ENCODE data around the gene KRCC1. TPM values are rescaled to one million over a fixed set of nuclear protein-coding genes. Genes with fewer than 3 reads are reported as not detected.
A peak's percentile ranks its signal among the peaks of the same experiment; 100 is the strongest.
"Not testable (repeated sequence)": the region's sequence is repeated elsewhere in the genome, so short reads cannot be mapped to it uniquely, and the experiment has no call there.

Gene KRCC1
- total RNA-seq, 3 donors from 2014 or later, result 37.2 to 41.5 (median 40.7) TPM

- ATAC-seq (peak; percentile 63), DNase-seq (peak in 1 of 3 donors; percentile 47)
- no peak for TF ChIP-seq CTCF (IDR thresholded peaks at IDR 0.05)
- Histone ChIP-seq H3K36me3 (ENCODE audit: low read depth) (no peaks in the 10 kb centered on the region), H3K9me3 (no peaks in the 10 kb centered on the region), H3K4me3 (no peak overlapping the region), H3K4me1 (ENCODE audit: low read depth) (no peaks in the 10 kb centered on the region)
- intact Hi-C loops (cut with DNase I, micrococcal nuclease), result no loop called here
Observed at GRCh38 chr2:88022669-88022921, 33.0 kb downstream of the KRCC1 start.

- no peaks in the 10 kb centered on the region for H3K9me3 ChIP-seq
- TF ChIP-seq CTCF (IDR thresholded peaks at IDR 0.05), result no peak
- no peaks in the 10 kb centered on the region for H3K36me3 ChIP-seq (ENCODE audit: low read depth)
- peaks cover 7% of the 10 kb centered on the region for H3K4me1 ChIP-seq (ENCODE audit: low read depth)
- intact Hi-C loops (cut with DNase I, micrococcal nuclease), result no loop called here
- DNase-seq (no peak), ATAC-seq (no peak)
- no peak overlapping the region for H3K4me3 ChIP-seq
Observed at GRCh38 chr2:88019985-88020384, 35.6 kb downstream of the KRCC1 start.

DNA sequence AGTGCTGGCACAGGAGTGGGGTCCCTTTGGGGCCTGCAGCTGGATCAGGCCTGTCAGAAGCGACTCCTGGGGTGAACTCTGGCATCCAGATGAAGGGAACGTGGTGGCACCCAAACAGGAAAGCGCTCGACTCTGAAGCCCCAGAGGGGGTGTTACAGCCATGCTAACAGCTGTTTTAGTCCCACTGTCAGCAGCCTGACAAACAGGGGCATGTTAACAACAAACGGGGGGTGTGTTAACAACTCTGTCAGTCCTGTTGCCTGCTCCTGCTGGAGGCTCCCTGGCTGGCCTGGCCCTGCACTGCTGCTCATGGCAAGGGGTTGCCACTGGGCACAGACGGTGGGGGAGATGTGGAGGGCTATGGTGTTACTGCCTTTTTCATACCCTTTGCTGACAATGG is 36.7 kb downstream of the KRCC1 start:
- TF ChIP-seq CTCF (IDR thresholded peaks at IDR 0.05), result no peak
- ATAC-seq, result no peak
- intact Hi-C loops (cut with DNase I, micrococcal nuclease), result no loop called here

GRCh38 chr2:88018077-88018805 is 37.3 kb downstream of the KRCC1 start:
- H3K4me1 ChIP-seq (ENCODE audit: low read depth); H3K36me3 ChIP-seq (ENCODE audit: low read depth); ATAC-seq; H3K9me3 ChIP-seq; intact Hi-C loops (cut with DNase I, micrococcal nuclease); H3K4me3 ChIP-seq; DNase-seq: not testable (repeated sequence)

More for the DNA sequence above, 36.7 kb downstream of the KRCC1 start:
- Histone ChIP-seq H3K4me3 (no peak overlapping the region), H3K4me1 (ENCODE audit: low read depth) (peaks cover 7% of the 10 kb centered on the region), H3K9me3 (no peaks in the 10 kb centered on the region), H3K36me3 (ENCODE audit: low read depth) (no peaks in the 10 kb centered on the region)
- no peak for DNase-seq

- H3K36me3 ChIP-seq (ENCODE audit: low read depth); intact Hi-C loops (cut with DNase I, micrococcal nuclease); H3K4me1 ChIP-seq (ENCODE audit: low read depth); DNase-seq; H3K9me3 ChIP-seq; H3K4me3 ChIP-seq; ATAC-seq: not testable (repeated sequence)
Observed at GRCh38 chr2:88017780-88018038, 37.9 kb downstream of the KRCC1 start.

- Histone ChIP-seq H3K9me3 (no peaks in the 10 kb centered on the region), H3K4me3 (peak overlapping the region; percentile 30), H3K36me3 (ENCODE audit: low read depth) (no peaks in the 10 kb centered on the region), H3K4me1 (ENCODE audit: low read depth) (peaks cover 7% of the 10 kb centered on the region)
- ATAC-seq, result peak; percentile 81
- no peak for TF ChIP-seq CTCF (IDR thresholded peaks at IDR 0.05)
- intact Hi-C loops (cut with DNase I, micrococcal nuclease), result no loop called here
- DNase-seq, result peak; percentile 66 to 80 (median 80)
Observed at GRCh38 chr2:88016960-88017779, 38.4 kb downstream of the KRCC1 start.
